Activated CD4-positive, alpha-beta T cell treated with anti-CD3 and anti-CD28 coated beads for 36 hours (primary cell): ENCODE data around the gene GOLGA6L26. TPM values are rescaled to one million over a fixed set of nuclear protein-coding genes. Genes with fewer than 3 reads are reported as not detected.
"Not testable (repeated sequence)": the region's sequence is repeated elsewhere in the genome, so short reads cannot be mapped to it uniquely, and the experiment has no call there.

Experiments used
- ATAC-seq: fragments of 200-7000 bp; cut with Tn5 transposase; one replicate; pipeline ENCODE4 v1.10.0; 2021; ENCODE audit warnings: mild to moderate bottlenecking, moderate library complexity
- CTCF ChIA-PET: fragments of 350-600 bp; sonication (Branson Sonifier 250); formaldehyde crosslinking; loops from one replicate; lab custom pipeline; 2021; ENCODE audit warnings: antibody characterized with exemption; lab: Charles Lee
- POLR2A ChIA-PET: fragments of 350-600 bp; sonication (Branson Sonifier 250); formaldehyde crosslinking; loops from one replicate; lab custom pipeline; 2021; ENCODE audit warnings: antibody characterized with exemption, inconsistent platforms; lab: Charles Lee
- DNase-seq: peaks from one replicate; pipeline ENCODE4 v3.0.0-alpha.2; 2020
- H3K27ac Mint-ChIP-seq: one replicate; pipeline ENCODE4 v1.8.0; 2021; ENCODE audit warnings: mixed read lengths
- H3K27me3 Mint-ChIP-seq: one replicate; pipeline ENCODE4 v1.8.0; 2021; ENCODE audit warnings: mixed read lengths
- H3K36me3 Mint-ChIP-seq: one replicate; pipeline ENCODE4 v1.8.0; 2021; ENCODE audit warnings: low read depth, mixed read lengths
- H3K4me1 Mint-ChIP-seq: one replicate; pipeline ENCODE4 v1.8.0; 2021; ENCODE audit warnings: mixed read lengths
- H3K4me3 Mint-ChIP-seq: one replicate; pipeline ENCODE4 v1.8.0; 2021; ENCODE audit warnings: mild to moderate bottlenecking, moderate library complexity, mixed read lengths
- H3K9me3 Mint-ChIP-seq: one replicate; pipeline ENCODE4 v1.8.0; 2021; ENCODE audit warnings: low read depth, mixed read lengths
- intact Hi-C, 2 experiments: fragments of 100-400 bp; cut with DNase I in 1 of 2; cut with micrococcal nuclease in 1 of 2; formaldehyde crosslinking; loops; one replicate each; pipeline versions ENCODE4 v1.14.2 to v1.15.1; 2022 to 2024; cut with DNase I, micrococcal nuclease
- total RNA-seq, 2 experiments: library from RNA; stranded (reverse); gene quantifications; one replicate each; pipeline ENCODE4 v1.2.3, GENCODE V29; 2021

The GOLGA6L26 gene, protein sequence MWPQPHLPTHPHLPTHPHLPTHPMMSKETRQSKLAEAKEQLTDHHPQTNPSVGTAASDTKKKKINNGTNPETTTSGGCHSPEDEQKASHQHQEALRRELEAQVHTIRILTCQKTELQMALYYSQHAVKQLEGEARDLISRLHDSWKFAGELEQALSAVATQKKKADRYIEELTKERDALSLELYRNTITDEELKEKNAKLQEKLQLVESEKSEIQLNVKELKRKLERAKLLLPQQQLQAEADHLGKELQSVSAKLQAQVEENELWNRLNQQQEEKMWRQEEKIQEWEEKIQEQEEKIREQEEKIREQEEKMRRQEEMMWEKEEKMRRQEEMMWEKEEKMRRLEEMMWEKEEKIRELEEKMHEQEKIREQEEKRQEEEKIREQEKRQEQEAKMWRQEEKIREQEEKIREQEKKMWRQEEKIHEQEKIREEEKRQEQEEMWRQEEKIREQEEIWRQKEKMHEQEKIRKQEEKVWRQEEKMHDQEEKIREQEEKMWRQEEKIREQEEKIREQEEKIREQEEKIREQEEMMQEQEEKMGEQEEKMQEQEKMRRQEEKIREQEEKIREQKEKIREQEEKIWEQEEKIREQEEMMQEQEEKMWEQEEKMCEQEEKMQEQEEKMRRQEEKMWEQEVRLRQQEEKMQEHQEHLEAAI
- not detected for total RNA-seq

GRCh38 chr15:23334096-23334495, at the start of gene GOLGA6L26:
TSS of gene GOLGA6L26 (minus strand) at chr15:23334196. CDS start at chr15:23334135, 61 bp downstream.
- CTCF ChIA-PET: not testable (repeated sequence)

GRCh38 chr15:23381192-23381591, 47.2 kb upstream of the GOLGA6L26 start:
- H3K27ac Mint-ChIP-seq, POLR2A ChIA-PET, H3K36me3 Mint-ChIP-seq, H3K27me3 Mint-ChIP-seq, intact Hi-C loops, H3K9me3 Mint-ChIP-seq, ATAC-seq, H3K4me1 Mint-ChIP-seq, DNase-seq, H3K4me3 Mint-ChIP-seq, CTCF ChIA-PET: not testable (repeated sequence)

More at GRCh38 chr15:23334096-23334495, at the start of gene GOLGA6L26:
- DNase-seq, H3K36me3 Mint-ChIP-seq, intact Hi-C loops, H3K27ac Mint-ChIP-seq, H3K9me3 Mint-ChIP-seq, H3K4me3 Mint-ChIP-seq, H3K27me3 Mint-ChIP-seq, ATAC-seq, POLR2A ChIA-PET, H3K4me1 Mint-ChIP-seq: not testable (repeated sequence)

DNA sequence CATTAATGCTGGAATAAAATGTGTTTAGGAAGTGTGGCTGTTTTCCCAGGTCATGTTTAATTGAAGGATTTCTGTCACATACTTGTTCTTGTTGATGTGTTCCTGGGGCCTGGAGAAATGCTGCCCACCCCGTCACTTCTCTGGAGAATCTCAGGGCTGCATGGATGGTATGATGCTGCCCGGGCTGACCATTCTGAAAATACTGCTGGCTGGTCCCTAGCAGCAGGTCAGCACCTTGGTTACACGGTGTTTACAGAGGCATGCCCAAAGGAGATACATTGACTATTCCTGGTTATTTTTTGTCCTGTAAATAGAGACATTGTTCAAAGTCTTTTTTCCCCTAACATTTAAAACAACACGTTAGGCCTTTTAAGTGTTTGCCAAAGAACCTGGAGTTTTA, 46.7 kb upstream of the GOLGA6L26 start:
- H3K27me3 Mint-ChIP-seq, intact Hi-C loops, H3K9me3 Mint-ChIP-seq, H3K4me3 Mint-ChIP-seq, H3K4me1 Mint-ChIP-seq, CTCF ChIA-PET, ATAC-seq, H3K27ac Mint-ChIP-seq, H3K36me3 Mint-ChIP-seq, DNase-seq, POLR2A ChIA-PET: not testable (repeated sequence)

GRCh38 chr15:23378946-23379345, 45.0 kb upstream of the GOLGA6L26 start:
- CTCF ChIA-PET, H3K27me3 Mint-ChIP-seq, DNase-seq, H3K36me3 Mint-ChIP-seq, ATAC-seq, H3K4me1 Mint-ChIP-seq, POLR2A ChIA-PET, H3K27ac Mint-ChIP-seq, H3K4me3 Mint-ChIP-seq, intact Hi-C loops, H3K9me3 Mint-ChIP-seq: not testable (repeated sequence)

DNA sequence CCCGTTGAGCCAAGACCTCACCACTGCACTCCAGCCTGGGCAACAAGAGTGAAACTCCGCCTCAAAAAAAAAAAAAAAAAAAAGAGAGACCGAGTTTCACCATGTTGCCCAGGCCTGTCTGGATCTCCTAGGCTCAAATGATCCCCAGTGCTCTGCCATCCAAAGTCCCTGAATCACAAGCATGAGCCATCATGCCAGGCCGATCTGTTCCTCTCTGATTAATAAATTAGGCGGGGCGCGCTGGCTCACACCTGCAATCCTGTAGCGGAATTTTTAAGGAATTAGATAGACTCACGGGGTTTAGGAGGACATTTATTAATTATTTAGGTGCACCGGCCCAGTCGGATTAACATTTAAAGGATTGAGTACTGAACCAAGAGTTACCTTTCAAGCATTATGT, 40.2 kb upstream of the GOLGA6L26 start:
- H3K27ac Mint-ChIP-seq, DNase-seq, intact Hi-C loops, POLR2A ChIA-PET, H3K9me3 Mint-ChIP-seq, H3K4me1 Mint-ChIP-seq, H3K27me3 Mint-ChIP-seq, ATAC-seq, H3K36me3 Mint-ChIP-seq, CTCF ChIA-PET, H3K4me3 Mint-ChIP-seq: not testable (repeated sequence)

DNA sequence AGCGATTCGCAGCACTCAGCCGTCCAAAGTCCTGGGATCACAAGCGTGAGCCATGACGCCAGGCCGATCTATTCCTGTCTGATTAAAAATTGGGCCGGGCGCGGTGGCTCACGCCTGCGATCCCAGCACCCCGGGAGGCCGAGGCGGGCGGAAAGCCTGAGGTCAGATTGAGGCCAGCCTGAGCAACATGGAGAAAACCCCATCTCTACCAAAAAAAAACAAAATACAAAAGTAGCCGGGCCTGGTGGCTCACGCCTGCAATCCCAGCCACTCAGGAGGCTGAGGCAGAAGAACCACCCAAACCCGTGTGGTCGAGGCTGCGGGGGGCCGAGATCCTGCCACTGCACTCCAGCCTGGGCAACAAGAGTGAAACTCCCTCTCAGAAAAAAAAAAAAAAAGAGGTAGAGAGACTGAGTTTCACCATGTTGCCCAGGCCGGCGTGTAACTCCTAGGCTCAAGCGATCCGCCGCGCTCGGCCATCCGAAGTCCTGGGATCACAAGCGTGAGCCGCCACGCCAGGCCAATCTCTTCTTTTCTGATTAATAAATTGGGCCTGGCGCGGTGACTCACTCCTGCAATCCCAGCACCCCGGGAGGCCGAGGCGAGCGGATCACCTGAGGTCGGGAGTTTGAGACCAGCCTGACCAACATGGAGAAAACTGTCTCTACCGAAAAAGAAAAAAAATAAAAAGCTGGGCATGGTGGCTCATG, 39.0 kb upstream of the GOLGA6L26 start:
- POLR2A ChIA-PET, H3K9me3 Mint-ChIP-seq, intact Hi-C loops, DNase-seq, H3K27me3 Mint-ChIP-seq, H3K36me3 Mint-ChIP-seq, H3K27ac Mint-ChIP-seq, ATAC-seq, H3K4me1 Mint-ChIP-seq, CTCF ChIA-PET, H3K4me3 Mint-ChIP-seq: not testable (repeated sequence)

GRCh38 chr15:23372284-23372683, 38.3 kb upstream of the GOLGA6L26 start:
- intact Hi-C loops: no loop called here
- Mint-ChIP-seq H3K4me3 (no peak overlapping the region), H3K36me3 (no peaks in the 10 kb centered on the region), H3K9me3 (no peaks in the 10 kb centered on the region), H3K27me3 (no peaks in the 10 kb centered on the region), H3K4me1 (no peaks in the 10 kb centered on the region), H3K27ac (no peak overlapping the region)
- ChIA-PET POLR2A (interaction anchor here (0.6 kb wide), 1 partner anchor 1993 kb away, joined by 4 read pairs; no protein-coding TSS in a partner anchor), CTCF (no interaction called here)
- ATAC-seq (no peak), DNase-seq (no peak)

DNA sequence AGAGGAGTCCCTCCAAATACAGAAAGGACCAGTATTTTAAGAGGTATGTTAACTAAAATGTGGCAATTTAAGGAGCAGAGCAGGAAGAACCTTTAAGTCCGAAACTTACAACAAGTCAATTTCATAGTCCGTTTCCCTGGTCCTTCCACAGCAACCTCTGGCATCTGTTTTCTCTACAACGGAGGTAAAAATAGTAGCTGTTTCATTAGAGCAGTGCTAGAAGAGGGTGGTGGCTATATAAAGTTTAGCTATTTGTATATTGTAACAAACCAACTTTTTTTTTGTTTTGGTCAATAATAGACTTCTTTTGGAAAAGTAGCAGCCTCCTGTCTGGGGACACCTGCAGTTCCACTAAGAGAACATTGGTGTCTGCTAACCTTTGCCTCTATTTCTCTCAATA, 37.9 kb upstream of the GOLGA6L26 start:
- DNase-seq, H3K9me3 Mint-ChIP-seq, CTCF ChIA-PET, H3K36me3 Mint-ChIP-seq, intact Hi-C loops, H3K4me1 Mint-ChIP-seq, H3K4me3 Mint-ChIP-seq, ATAC-seq, H3K27ac Mint-ChIP-seq, H3K27me3 Mint-ChIP-seq: not testable (repeated sequence)
- POLR2A ChIA-PET: interaction anchor here (0.6 kb wide), 1 partner anchor 1993 kb away, joined by 4 read pairs; no protein-coding TSS in a partner anchor

DNA sequence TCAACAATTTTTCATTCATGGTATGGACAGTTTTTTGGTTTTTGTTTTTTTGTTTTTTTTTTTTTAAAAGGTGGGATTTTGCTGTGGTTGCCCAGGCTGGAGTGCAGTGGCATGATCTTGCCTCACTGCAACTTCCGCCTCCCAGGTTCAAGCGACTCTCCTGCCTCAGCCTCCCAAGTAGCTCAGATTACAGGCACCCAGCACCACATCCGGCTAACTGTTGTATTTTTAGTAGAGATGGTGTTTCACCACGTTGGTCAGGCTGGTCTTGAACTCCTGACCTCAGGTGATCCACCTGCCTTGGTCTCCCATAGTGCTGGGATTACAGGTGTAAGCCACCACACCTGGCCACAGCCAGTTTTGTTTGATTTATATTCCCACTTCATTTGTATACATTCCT, 37.1 kb upstream of the GOLGA6L26 start:
- POLR2A ChIA-PET: interaction anchor here (0.7 kb wide), 1 partner anchor 371 kb away, joined by 3 read pairs; no protein-coding TSS in a partner anchor
- H3K4me1 Mint-ChIP-seq, CTCF ChIA-PET, DNase-seq, H3K27ac Mint-ChIP-seq, H3K9me3 Mint-ChIP-seq, ATAC-seq, H3K36me3 Mint-ChIP-seq, H3K27me3 Mint-ChIP-seq, H3K4me3 Mint-ChIP-seq, intact Hi-C loops: not testable (repeated sequence)

- Mint-ChIP-seq H3K27ac (no peak overlapping the region), H3K4me1 (no peaks in the 10 kb centered on the region)
- no peak for DNase-seq
Observed at GRCh38 chr15:23370578-23370977, 36.6 kb upstream of the GOLGA6L26 start.

DNA sequence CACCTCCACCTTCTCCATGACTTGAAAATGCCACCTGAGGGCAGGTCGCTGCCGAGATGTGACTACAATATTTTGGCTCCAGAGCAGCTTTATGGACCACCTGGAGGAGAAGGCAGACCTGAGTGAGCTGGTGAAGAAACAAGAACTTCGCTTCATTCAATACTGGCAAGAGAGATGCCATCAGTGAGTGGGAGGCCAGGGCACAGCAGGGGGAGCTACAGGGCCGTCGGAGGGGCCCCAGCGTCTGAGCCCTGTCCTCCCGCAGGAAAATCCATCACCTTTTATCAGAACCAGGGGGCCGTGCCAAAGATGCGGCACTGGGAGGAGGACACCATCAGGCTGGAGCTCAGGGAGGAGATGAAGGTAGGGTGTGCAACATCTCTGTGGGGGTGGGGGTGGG, 30.3 kb upstream of the GOLGA6L26 start:
- H3K27me3 Mint-ChIP-seq, ATAC-seq, POLR2A ChIA-PET, CTCF ChIA-PET, DNase-seq, intact Hi-C loops, H3K4me1 Mint-ChIP-seq, H3K27ac Mint-ChIP-seq, H3K4me3 Mint-ChIP-seq, H3K9me3 Mint-ChIP-seq, H3K36me3 Mint-ChIP-seq: not testable (repeated sequence)

More at GRCh38 chr15:23370578-23370977, 36.6 kb upstream of the GOLGA6L26 start:
- no peak overlapping the region for H3K4me3 Mint-ChIP-seq
- ChIA-PET POLR2A (no interaction called here), CTCF (no interaction called here)
- H3K9me3 Mint-ChIP-seq: no peaks in the 10 kb centered on the region
- intact Hi-C loops: no loop called here
- no peak for ATAC-seq
- H3K36me3 Mint-ChIP-seq: no peaks in the 10 kb centered on the region
- H3K27me3 Mint-ChIP-seq: no peaks in the 10 kb centered on the region
